GM21737 (cell line): Measurements from ENCODE around the gene TNS1.
"Not testable (repeated sequence)": the region's sequence is repeated elsewhere in the genome, so short reads cannot be mapped to it uniquely, and the experiment has no call there.

ENCODE experiments used
- ATAC-seq: cut with Tn5 transposase; IDR thresholded peaks from one replicate; pipeline ENCODE4 v1.9.1; 2021; ENCODE audit warnings: mild to moderate bottlenecking, moderate library complexity; ENCODE audit not compliant: unreplicated experiment

The TNS1 gene

DNA sequence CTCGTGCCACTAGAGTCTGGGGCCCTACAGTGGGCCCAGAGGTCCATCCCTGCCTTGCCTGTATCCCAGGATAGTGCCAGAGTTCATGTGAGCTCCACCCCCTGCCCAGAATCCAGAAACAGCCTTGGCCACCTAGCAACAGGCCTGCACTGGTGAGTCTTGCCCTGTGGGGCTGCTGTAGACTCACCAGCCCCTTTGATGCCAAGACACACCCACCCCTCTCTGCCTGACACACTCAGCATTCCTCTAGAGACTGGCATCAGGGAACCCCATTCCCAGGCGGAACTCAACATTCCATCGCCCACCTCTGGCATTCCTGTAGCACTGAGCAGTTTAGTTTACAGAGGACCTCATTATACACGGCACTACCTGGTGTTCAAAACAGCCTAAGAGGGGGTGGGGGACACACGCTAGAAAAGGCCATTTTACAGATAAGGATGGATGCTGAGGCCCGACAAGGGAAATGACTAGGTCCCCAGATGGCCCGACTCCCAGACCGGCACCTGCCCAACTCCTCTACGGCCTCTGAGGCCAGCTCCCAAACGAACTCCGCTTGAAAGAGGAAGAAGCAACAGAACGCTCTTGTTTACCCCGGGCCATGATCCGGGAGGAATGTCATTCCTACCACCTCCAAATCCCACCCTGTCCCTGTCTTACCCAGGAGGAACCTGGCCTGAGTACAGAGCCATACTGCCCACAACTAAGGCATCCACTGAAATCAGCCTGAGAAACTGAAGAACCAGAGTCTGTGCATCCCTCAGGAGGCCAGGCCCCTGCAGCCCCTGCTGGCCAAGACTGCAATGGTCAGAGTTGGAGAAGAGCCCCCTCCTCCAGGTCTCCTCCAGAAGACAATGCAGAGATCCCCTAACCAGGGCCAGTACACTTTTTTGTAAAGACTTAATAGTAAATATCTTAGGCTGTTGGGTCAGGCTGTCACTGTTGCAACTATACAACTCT, 180.2 kb downstream of the TNS1 start:
- ATAC-seq: no peak

DNA sequence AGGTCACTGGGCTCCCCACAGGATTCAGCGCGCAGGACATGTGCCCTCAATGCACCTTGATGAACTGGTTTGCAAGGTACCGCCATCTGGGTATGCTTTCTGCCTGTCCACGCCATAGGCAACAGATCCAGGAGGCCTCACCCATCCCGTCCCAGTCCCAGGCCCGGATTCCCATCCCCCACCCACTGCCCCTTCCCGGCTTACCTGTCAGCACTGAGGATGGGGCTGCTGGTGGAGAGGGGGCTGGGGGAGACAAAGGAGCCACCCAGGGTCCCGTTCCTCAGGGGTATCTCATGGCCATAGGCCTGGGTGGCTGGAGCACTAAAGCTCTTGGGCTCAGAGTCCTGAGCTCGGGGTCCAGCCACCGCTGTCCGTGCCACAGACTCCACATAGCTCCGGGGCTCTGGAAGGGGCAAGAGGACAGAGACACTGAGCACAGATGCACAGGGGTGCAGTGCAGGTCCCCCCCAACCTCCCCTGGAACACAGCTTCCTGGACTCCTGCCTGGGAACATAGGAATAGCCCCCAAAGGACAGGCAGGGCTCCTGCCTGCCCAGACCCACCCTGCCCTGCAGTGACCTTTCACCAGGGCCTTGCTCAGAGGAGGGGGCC, 181.2 kb downstream of the TNS1 start:
- ATAC-seq: no peak

DNA sequence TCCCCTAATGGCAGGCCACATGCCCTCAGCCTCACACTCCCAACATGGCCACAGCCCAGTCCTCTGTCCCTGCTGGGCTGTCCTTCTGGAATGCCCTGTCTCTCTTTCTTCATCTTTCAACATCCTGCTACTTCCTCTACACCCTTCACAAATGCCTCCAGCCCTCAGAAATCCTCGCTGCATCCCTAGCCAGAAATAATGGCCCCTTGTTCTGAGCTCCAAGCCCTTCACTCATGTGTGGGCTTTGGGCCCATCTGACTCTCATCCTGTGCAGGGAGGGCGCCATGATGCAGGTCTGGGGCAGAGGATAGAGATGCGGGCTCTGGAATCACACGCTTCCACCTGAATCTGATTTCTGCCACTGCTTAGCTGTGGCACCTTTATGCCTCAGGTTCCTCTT, 181.9 kb downstream of the TNS1 start:
- no peak for ATAC-seq

DNA sequence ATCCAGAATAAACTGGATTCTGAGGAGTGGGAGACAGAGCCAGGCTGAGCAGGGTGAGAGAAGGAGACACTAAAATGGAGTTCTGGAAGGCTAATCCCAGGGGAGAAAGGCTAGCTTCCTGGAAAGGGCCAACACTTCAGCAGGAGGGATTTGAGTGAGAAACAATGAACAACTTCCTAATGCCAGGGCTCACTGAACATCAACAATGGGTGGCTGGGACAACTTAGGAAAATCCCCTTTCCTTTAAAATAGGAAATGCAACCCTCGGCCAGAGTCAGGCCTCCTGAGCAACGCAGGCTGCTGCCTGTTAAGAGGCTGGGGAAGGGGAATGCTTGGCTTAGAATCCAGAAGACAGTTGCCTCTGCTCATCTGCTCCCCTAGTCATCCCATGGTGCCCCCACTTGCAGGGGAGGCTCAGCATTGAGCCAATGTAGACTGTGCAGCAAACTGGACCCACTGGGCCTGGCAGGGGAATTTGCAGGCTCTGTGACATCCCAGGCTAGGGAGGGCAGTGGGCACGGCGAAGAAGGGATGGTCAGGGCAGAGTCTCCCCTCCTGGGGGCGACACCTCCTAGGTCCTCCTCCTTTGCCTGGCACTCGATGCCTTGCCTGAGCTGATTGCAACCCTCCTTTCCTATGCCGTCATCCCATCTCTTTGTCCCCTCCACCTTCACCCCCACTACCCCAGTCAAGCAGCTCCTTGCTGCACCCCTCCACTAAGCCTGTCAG, 182.5 kb downstream of the TNS1 start:
- ATAC-seq: no peak

DNA sequence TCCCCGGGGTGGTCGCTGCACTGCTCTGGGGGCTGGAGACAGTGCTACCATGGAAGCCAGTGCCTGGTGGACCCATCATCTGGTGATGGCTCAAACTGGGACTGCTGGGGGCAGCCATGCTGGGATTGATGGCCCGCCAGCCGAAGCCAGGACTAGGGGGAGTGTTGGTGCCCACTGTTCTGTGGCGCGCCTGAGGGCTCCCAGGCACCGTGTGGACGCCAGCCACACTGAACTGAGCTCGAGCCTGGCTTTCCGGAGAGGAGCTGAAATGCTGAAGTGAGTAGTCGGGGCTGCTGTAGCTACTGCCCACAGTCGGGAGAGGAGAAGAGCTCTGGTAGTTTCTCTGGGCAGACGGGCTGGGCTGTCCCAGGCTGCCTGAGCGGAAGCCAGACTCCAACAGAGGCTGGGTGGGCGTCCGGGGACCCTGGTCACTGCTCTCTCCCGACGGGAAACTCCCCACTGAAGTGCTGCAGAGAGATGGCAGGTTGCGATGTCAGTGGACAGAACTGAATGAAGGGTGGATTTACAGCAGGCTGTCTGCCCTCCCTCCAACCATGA, 184.4 kb downstream of the TNS1 start:
- no peak for ATAC-seq

DNA sequence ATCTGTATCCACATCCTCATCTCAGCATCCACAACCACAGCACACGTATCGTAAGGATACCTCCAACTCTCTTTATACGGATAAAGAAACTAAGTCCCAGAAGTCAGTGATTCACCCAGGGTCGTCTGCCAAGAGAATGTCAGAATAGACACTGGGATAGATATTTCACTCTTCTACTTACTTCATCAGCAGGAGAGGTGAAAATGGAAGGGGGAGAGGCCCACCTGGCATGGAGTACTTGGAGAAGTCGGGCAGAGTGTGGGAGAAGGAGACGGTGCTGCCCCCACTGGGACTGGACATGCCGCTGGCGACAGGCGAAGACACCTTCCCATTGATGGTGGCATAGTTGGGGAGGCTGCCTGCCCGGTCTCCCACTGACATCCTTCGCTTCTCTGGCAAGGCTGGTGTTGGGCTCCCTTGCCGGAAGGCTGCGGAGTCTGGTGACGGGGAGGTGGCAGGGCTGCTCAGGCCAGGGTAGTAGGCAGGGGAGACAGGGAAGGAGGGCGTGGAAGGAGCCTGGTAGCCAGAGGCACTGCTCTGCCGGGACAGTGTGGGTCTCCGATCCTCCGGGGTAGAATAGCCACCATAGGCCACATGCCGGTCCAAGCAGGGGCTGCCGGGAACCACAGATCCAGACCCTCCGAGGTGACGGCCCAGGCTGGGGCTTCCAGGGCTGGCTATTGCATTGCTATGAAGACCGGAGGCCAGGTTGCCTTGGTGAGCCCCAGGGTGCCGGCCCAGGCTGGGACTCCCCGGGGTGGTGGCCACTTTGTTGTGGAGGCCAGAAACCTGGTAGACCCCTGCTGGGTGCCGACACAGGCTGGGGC, 185.1 kb downstream of the TNS1 start:
- no peak for ATAC-seq

DNA sequence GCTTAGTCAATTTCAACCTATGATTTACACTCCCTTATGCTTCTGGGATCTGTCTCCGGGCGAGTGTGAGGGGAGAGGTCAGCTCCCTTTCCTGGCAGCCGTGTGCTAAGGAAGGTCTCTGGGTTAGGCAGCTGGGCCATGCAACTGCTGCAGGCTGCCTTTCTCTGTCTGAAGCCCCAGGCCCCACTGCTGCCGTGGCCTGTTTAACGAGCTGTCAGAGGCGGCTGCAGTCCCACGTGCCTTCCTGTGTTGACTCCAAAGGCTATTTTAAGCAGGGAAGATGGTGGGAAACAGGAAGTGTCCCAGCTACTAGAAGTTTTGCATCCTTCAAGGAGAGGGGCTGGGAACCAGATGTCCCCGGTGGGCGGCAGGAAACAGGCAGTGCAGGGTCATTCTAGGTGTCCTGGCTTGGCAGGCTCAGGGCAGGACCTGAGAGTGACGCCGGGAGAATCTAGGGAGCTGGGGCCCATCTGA, 186.4 kb downstream of the TNS1 start:
- ATAC-seq: no peak

DNA sequence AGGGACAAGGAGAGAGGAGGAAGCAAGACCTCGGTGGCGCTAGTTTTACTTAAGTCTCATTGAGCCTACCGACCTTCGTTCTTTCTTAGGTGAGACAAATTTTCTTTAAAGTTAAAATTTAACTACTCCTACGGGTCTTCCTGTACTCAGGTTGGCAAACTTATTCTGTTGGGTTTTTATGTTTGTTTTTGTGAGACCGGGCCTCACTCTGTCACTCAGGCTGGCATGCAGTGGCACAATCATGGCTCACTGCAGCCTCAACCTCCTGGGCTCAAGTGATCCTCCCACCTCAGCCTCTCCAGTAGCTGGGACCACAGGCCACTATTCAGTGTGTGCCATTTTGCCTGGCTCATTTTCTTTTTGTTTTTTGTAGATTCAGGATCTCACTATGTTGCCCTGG, 189.0 kb downstream of the TNS1 start:
- no peak for ATAC-seq

DNA sequence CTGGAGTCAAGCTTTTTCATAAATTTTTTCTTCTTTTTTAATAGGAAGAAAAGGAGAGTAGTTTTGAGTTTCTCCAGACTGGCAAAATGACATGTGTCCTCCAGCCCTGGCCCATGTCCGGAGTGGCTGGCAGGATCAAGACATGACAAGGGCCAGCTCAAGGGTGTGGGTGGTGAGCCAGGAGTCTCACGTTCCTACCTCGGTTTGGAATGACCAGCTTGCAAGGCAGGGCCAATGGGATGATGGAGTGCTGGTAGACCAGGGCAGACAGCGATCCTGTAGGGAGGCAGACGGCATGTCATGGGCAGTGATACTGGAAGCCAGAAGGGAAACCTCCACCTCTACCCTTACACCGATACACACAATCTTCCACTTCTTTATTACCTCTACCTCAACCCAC, 190.6 kb downstream of the TNS1 start:
- no peak for ATAC-seq

DNA sequence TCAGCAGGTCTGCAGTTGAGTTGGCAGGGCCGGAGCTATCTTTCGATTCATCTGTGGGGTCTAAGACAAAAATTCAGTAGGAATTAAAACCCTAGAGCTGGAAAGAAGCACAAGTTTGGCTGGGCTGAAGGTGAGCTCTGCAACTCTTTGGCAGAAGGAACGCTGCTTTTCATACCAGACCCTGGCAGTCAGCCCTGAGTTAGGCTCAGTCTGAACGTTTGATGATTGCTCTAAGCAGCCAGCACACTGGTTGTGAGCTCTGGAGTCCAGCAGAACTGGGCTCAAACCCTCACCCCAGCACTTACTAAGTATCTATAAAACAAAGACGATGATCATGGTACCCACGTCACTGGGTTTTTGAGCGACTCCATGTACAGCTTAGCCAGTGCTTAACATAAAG, 192.5 kb downstream of the TNS1 start:
- no peak for ATAC-seq

DNA sequence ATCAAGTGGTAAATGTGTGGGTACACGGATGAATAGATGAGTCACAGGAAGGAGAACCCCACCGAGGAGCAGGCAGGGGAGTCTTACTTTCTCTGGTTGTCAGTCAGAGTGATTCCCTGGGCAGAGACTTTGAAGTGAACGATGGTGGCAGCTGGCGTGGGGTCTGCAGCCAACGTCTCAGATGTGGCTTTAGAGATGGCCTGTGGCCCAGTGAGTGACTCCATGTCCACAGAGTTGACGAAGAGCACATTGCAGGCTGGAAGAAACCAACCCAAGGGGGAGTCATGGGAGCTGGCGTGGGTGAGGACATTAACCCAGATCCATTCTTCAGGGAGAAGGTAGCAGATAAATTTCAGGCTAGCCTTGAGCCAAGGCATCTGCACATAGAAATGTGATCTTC, 193.1 kb downstream of the TNS1 start:
- no peak for ATAC-seq

DNA sequence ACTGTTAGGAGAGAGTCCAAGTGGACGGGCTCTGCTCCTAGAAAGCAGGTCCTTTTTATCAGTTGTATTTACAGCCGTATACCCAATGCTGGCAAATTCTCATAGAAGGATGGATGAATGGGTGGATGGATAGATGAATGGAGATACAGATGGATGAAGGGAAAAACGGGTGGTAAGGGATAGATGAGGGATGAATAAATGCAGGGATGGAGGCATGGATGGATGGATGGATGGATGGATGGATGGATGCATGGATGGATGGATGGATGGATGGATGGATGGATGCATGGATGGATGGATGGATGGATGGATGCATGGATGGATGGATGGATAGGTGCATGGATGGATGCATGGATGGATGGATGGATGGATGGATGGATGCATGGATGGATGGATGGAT, 193.8 kb downstream of the TNS1 start:
- not testable (repeated sequence) for ATAC-seq

DNA sequence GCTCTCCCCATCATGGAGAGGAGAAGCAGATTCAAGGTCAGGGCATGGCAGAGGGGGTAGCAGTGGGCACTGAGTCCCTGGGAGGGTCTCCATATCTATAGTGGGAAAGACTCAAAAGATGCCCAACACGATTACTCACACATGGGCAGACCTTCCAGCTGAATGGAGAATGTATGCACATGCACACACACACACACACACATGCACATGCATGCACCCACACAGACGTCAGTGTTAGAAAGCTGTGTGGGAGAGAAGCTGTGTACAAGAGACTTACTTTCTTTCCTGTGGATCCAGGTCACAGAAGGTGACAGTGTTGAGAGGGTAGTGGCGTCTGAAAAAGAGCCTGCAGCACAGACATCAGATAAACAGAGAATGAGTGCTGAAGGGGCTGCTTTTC, 194.5 kb downstream of the TNS1 start:
- ATAC-seq: no peak

DNA sequence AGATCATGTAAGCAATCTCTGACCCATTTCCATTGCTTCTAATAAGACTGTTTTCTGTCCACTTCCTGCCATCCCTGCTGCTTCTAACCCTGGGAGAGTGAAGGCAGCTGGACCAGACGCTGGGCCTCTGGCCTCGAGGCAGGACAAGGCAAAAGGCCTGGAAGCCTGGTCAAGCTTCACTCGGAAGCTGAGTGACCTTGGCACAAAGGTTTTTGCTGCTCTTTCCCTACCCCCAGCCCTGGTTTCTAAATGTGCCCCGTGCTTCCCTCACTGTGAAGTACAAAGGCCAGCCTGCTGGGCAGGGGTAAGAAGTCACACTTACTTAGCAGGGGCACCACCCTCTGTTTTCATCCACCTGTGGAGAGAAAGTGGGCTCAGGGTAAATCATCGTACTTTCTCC, 195.0 kb downstream of the TNS1 start:
- ATAC-seq: no peak

DNA sequence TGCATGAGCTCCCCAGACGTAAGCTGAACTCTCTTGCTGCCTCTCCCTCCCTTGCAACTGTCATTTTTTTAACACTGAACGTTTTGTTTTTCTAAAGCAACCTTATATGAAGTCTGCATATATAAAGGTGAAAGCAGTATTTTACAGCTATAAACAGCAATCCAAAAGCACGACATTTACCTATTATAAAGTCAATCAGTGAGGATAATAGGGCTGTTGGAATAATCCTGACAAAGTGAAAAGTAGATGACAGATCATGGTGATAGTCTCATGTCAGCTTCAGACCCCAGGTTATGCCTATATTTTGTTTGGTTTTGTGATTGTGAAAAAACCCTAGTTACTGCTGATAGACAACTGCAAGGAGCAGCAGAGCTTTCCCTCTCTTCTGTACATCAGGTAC, 195.8 kb downstream of the TNS1 start:
- no peak for ATAC-seq

DNA sequence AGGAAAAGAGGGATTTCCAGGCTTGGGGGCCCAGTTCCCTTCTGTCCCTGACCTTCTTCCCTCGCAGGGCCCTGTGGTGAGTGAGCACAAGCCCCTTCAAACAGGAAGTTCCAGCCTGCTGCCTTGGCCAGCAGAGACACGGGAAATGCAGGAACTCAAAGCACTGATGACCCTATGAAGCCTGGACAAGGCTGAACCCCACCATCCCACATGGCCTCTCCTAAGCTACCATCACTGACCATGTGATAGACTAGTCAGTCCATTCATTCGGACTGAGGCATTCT, 196.4 kb downstream of the TNS1 start:
- ATAC-seq: no peak

DNA sequence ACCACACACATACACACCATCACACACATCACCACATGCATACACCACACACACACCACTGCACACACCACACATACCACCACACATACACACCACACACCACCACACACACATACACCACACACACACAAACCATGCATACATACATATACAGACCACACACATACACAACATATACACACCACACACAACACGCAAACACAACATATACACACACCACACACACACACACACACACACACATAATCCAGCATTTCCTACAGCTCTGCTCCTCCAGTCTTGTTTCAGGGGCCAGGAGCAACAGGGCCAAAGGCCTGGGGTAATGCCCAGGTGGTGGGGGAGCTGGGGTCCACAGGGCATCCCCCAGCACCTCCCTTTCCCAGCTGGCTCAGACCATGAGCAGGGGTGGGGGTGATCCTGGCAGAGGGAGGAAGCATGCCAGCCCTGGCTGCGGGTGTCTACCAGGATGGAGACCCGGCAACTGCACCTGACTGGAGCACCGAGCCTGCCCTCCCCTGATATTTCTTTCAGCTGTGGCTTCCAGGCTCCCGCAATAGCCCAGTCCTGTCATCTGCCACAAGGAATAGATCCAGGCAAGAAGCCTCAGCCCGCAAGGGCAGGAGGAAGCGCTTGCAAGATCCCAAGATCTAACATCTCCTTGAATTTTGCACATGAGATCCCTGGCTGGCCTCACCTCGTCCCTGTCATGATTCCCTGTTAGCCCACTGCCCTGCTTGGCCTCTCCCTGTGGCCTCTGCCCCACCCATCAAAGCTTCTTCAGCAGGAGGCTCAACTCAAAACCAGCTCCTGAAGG, 196.9 kb downstream of the TNS1 start:
- ATAC-seq: no peak

DNA sequence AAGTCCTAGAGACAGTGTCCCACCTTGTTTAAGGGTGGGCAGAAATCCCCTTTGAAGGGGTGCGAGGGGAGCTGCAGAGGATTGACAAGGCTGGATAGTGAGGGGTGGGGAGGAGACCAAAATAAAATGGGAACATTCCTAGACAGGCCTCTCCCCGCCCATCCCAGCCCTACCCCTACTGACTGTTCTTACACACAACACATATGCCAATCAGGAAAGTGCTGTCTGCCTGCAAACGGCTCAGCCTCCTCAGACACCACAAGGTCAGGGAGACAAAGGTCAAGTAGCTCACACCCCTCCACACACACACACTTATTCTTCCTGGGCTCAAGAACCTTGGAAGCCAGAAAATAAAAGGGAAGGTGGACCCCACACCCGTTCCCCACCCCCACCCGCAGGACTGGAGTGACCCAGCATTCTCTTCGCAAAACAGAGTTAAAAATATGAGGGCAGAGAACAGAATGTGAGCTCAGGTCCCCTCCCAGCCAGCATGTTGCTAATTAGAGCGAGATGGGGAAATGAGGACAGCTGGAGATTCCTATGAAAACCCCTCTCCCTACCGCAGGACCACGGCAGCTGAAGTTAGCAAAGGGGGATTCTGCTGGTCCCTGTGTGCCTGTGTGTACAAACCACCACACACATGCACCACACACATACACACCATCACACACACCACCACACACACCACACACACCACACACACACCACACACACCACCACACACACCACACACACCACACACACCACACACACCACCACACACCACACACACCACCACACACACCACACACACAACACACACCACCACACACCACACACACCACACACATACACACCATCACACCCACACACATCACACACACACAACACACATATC, 197.8 kb downstream of the TNS1 start:
- ATAC-seq: no peak

DNA sequence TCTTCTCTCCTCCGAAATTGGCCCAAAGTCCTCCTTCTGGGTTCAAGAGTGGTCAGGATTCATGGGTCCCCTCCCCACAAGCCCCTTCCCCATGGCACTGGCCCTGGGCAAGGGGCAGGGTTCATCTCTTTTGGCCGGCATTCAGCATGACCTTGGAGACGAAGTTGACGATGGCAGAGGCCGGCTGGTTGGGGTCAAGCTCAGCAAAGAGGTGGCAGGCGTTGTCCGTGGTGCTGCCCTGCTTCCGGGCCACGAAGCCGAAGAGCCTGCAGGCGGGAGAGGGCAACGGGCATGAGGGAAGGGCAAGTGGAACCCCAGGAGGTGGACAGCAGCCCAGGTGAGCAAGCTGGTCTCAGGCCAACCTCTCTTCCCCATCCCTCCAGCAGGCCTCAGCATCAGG, 198.5 kb downstream of the TNS1 start:
- no peak for ATAC-seq
